GM18951 (cell line): Measurements from ENCODE around the gene MICAL3.
"Not testable (repeated sequence)": the region's sequence is repeated elsewhere in the genome, so short reads cannot be mapped to it uniquely, and the experiment has no call there.

Experiments
- POLR2A ChIP-seq: IDR thresholded peaks from 4 replicates; pipeline ENCODE4 v1.6.1; 2011; ENCODE audit warnings: mild to moderate bottlenecking; ENCODE audit not compliant: insufficient read length, insufficient read depth; ENCODE audit errors: extremely low read depth
- in situ Hi-C: fragments of 300-500 bp; cut with MboI; formaldehyde crosslinking; loops from one replicate; pipeline ENCODE4 v1.12.0; 2022; ENCODE audit warnings: low sequenced_read_pairs, mixed read lengths, inconsistent platforms; ENCODE audit not compliant: unreplicated experiment

The MICAL3 gene

DNA sequence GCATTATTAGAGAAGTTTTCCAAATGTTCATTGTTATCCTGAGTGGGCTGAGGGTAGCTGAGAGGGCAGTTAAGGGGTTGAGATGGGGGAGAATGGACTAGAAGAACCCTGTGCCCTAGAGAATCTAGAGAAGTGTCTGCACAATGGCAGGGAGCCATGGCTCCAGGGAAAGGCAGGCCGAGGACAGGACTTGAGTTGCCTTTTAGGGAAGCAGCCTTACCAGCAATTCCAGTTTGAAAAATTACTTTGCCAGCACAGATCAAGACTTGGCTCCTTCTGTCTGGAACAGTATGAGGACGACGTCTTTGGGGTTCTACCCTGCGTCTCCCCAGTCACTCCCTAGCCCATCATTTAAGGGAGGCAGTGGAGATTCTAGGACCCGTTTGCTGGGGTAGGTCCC is 25.7 kb upstream of the MICAL3 start:
- in situ Hi-C loops: no loop called here
- TF ChIP-seq POLR2A: no peak

DNA sequence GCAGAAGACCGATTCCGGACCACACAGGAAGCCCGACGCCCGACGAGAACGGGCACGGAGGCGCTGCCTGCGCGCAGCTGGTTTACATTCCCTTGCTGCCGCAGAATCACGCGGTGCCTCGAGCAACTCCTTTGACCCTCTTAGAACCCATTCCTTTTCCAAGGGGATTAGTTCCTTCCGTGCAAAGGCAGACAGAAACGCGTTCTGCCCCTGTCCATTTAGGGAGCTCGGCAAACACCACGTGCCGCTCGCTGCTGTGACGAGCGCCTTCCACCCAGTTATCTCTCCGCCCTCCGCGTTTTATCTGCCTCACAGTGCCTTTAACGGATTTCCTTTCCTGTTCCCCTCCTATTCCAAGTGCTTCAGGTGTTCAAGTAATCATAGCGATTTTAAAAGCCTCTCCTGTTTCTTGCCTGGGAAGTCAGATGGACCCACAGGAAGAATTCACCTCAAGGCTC is 24.1 kb upstream of the MICAL3 start:
- no peak for TF ChIP-seq POLR2A
- in situ Hi-C loops: no loop called here

DNA sequence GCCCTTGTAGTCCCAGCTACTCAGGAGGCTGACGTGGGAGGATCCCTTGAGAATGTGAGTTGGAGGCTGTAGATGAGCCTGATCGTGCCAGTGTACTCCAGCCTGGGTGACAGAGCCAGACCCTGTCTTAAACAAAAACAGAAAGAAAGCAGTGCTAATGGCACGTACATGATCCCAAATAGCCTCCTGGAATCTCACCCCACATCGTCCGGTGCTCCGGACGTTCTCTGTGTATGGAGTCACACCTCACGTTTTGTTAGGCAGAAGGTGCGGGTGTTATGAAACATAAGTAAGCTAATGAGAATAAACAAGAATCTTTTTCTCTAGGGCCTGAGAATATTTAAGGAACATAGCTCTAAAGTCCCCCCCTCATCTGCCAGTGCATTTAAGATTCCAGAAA is 23.7 kb upstream of the MICAL3 start:
- in situ Hi-C loops: no loop called here
- TF ChIP-seq POLR2A: no peak

DNA sequence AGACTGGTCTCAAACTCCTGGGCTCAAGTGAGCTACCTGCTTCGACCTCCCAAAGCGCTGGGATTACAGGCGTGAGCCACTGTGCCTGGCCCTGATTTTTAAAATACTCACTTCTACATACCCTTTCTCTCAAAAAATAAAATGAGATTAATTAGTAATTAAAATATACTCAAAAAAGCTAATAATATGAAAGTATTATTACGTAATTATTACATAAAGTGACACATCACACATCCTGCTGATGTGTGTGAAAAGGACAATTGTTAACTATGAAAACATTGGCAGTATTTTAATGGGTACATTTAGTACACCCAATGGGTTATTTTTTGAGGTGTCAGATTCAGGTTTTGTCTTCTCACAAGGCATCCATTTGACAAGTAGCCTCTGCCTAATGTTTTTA is 21.4 kb upstream of the MICAL3 start:
- in situ Hi-C loops: no loop called here

GRCh38 chr22:18044548-18045271 is 20.3 kb upstream of the MICAL3 start:
- TF ChIP-seq POLR2A: no peak
- in situ Hi-C loops: no loop called here

More for the DNA sequence above, 21.4 kb upstream of the MICAL3 start:
- TF ChIP-seq POLR2A: no peak

- in situ Hi-C loops: no loop called here
- no peak for TF ChIP-seq POLR2A
These were observed 18.3 kb upstream of the MICAL3 start for GRCh38 chr22:18042685-18043084.

DNA sequence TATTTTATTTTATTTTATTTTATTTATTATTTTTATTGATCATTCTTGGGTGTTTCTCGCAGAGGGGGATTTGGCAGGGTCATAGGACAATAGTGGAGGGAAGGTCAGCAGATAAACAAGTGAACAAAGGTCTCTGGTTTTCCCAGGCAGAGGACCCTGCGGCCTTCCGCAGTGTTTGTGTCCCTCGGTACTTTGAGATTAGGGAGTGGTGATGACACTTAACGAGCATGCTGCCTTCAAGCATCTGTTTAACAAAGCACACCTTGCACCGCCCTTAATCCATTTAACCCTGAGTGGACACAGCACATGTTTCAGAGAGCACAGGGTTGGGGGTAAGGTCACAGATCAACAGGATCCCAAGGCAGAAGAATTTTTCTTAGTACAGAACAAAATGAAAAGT is 16.5 kb upstream of the MICAL3 start:
- in situ Hi-C loops: not testable (repeated sequence)

DNA sequence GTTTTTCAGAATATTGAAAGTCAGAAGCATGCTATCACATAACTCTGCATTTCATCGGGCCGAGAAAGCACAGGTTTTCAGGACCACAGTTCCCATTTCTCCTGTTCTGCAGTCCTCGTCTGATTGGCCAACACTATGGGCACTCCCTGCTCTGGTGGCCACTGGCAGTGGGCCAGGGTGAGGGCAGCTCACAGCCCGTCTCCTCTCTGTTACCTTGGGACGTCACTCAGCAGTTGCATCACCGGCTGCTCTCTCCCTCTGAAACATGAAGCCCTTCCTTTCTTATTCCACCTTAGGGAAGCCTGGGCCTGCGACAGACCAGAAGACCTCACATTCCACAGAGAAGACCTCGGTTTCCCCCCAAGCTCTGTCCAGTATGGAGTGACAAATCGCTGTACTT is 11.4 kb upstream of the MICAL3 start:
- in situ Hi-C loops: no loop called here
- TF ChIP-seq POLR2A: no peak

GRCh38 chr22:18034076-18034475 is 9.7 kb upstream of the MICAL3 start:
- TF ChIP-seq POLR2A: no peak
- in situ Hi-C loops: no loop called here

DNA sequence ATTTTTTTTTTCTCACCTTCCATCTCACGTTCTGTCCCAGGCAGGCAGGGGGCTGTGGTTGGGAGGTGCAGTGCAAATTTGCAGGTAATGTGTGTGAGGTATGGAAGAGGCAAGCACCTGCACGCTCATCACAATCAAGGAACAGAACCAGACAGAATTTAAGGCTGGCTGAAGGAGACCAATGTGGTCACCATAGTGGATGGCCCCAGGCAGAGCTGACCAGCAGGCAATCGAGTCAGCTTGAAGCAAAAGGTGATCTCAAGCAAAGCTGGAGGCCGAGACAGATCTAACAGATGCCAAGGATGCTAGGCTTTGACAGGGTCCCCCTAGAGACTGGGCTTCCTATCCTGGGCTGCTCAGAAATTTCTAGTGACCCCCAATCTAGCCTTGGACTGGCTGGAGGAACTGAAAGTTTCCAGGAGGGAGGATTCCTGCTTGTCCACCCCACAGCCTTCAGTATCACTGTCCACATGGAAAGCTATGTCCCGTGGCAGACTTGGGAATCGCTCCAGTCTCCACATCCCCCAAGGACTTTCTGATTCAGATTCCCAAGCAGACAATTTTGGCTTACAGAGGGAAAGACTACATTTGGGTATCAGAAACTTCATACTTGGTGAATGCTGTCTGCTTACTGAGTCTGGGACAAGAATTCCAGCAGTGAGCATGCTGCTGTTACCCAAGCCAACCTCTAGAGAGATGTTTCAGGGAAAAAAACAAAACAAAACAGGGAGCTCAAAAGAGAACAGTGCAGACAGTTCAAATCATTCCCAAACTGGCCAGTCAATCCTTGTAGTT is 9.0 kb upstream of the MICAL3 start:
- no peak for TF ChIP-seq POLR2A
- in situ Hi-C loops: no loop called here

DNA sequence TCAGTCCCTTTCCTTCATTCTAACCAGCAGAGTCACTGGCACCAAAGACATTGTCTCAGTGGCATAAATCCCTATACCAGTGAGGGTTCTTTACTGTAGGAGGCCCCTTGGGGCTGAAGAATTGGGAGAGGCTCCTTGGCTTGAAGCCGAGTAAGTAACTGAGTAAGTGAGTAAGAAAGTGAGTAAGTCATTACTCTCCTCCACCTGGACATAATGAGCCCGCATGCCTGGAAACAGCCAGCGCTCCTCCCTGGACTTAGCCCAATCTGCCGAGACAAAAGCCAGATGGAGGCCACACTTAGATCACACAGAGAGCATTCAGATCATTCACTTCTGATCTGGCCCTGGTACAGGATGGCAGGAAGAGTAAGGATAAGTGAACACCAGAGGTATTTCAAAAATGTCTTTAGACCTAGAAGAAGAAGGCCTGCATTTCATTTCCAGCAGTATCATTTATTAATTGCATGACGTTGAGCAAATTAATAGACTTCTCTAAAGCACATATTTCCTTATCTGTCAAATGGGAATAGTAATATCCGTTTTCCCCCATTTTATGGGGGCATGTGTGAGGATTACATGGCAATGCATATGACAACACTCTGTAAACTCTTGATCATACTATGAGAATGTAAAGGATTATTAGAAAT is 8.2 kb upstream of the MICAL3 start:
- TF ChIP-seq POLR2A: no peak
- in situ Hi-C loops: no loop called here

DNA sequence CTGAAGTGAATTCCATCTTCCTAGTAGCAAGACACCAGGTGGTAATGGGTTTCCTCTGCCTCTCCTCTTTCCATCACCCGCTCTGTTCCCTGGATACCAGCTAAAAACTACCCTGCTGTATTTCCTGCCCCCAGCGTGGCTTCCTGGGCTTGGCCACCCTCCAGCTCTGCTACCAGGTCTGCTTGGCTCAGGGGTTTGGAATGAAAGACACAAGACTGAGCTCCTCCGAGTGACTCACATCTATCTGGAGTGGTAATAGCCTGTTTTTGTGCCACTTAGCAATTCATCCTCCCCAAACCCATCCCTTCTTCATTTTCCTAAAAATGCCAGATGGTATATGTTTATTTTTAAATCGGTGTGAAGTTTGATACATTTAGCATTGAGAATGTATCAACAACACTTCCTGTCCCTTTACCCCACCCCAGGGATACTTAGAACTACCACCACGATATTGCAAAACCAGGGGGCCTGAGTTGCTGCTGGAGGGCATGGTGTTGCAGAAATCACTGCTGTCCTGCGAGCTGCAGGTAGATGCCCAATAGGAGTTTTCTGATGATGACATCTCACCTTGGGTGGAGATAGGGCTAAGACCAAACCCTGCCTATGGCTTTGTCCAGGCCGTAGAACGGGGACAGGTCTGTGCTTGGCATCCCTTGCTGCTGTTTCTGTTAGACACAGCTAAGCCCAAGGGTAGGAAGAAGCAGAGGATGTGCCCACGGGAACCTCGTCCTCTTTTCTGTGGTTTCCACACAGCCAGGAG is 7.5 kb upstream of the MICAL3 start:
- in situ Hi-C loops: no loop called here
- TF ChIP-seq POLR2A: no peak

DNA sequence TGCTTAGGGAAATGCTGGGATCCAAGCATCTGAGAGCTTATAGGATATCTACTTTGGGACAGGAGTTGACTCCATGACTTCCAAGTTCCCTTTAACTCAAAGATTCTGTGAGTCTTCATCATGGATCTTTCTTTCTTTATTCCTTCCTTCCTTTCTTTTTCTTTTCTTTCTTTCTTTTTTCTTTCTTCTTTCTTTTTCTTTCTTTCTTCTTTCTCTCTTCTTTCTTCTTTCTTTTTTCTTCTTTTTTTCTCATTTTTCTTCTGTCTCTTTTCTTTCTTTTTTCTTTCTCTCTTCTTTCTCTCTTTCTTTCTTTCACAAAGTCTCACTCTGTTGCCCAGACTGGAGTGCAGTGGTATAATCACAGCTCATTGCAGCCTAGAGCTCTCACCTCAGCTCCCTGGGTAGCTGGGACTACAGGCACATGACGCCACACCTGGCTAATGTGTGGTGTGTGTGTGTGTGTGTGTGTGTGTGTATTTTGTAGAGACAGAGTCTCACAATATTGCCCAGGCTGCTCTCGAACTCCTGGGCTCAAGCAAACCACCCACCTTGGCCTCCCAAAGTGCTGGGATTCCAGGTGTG is 5.4 kb upstream of the MICAL3 start:
- TF ChIP-seq POLR2A: no peak
- in situ Hi-C loops: no loop called here
